Fibroblast of gingiva (primary cell): Measurements from ENCODE around the gene FBXO47.
"Not testable (repeated sequence)": the region's sequence is repeated elsewhere in the genome, so short reads cannot be mapped to it uniquely, and the experiment has no call there.

Experiments
- DNase-seq: peaks from one replicate; pipeline ENCODE4 v3.0.0-alpha.2; 2011; ENCODE audit warnings: low read depth

FBXO47 gene

DNA sequence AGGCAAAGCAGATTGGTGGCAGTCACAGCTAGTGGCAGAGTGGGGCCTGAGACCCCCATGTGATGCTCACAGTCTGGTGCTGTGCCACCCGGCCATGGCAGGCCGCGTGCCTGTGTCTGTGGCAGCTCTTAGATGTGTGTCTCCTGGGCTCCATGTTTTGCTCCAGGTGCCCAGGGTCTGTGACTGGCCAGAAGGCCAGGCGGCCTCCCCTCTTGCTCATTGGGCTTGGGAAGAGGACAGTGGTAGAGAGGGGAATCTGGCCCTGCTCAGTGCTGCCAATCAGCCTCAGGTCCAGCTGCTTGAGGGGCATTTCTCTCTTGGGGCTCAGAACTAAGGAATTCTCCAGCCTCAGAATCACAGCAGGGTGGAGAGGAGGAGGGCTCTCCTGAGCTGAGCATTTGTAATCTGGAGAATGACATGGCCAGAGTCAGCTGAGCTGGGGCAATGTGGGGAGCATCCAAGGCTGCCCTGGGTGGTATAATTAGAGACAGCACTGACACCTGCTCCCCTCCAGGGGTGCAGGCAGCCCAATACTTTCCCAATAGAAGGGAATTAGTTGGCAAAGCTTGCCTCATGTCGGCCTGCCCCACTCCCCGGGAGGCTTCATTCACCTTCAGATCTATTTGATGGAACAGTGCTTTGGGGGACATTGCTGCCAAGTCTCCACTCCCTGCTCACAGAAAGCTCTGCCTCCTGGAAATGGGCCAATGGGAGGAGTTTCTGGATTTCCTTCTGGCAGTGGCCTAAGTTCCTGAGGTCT, 44.5 kb downstream of the FBXO47 start:
- DNase-seq: peak; percentile 77

GRCh38 chr17:38921756-38922411, 45.3 kb downstream of the FBXO47 start:
- DNase-seq: no peak

DNA sequence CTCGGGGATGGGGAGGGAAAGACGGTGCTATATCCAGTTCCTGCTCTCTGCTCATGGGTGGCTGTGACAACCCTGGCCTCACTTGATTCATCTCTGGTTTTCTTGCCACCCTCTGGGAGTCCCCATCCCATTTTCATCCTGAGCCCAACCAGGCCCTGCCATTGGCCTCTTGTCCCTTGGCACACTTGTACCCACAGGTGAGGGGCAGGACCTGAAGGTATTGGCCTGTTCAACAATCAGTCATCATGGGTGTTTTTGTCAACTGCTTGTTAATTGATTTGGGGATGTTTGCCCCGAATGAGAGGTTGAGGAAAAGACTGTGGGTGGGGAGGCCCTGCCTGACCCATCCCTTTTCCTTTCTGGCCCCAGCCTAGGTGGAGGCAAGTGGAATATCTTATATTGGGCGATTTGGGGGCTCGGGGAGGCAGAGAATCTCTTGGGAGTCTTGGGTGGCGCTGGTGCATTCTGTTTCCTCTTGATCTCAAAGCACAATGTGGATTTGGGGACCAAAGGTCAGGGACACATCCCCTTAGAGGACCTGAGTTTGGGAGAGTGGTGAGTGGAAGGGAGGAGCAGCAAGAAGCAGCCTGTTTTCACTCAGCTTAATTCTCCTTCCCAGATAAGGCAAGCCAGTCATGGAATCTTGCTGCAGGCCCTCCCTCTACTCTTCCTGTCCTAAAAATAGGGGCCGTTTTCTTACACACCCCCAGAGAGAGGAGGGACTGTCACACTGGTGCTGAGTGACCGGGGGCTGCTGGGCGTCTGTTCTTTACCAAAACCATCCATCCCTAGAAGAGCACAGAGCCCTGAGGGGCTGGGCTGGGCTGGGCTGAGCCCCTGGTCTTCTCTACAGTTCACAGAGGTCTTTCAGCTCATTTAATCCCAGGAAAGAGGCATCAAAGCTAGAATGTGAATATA, 46.6 kb downstream of the FBXO47 start:
- DNase-seq: no peak

DNA sequence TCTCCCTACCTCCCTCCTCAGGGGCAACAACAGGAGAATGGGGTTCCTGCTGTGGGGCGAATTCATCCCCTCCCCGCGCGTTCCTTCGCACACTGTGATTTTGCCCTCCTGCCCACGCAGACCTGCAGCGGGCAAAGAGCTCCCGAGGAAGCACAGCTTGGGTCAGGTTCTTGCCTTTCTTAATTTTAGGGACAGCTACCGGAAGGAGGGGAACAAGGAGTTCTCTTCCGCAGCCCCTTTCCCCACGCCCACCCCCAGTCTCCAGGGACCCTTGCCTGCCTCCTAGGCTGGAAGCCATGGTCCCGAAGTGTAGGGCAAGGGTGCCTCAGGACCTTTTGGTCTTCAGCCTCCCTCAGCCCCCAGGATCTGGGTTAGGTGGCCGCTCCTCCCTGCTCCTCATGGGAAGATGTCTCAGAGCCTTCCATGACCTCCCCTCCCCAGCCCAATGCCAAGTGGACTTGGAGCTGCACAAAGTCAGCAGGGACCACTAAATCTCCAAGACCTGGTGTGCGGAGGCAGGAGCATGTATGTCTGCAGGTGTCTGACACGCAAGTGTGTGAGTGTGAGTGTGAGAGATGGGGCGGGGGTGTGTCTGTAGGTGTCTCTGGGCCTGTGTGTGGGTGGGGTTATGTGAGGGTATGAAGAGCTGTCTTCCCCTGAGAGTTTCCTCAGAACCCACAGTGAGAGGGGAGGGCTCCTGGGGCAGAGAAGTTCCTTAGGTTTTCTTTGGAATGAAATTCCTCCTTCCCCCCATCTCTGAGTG, 47.7 kb downstream of the FBXO47 start:
- DNase-seq: no peak

GRCh38 chr17:38918916-38919315, 48.3 kb downstream of the FBXO47 start:
- no peak for DNase-seq

DNA sequence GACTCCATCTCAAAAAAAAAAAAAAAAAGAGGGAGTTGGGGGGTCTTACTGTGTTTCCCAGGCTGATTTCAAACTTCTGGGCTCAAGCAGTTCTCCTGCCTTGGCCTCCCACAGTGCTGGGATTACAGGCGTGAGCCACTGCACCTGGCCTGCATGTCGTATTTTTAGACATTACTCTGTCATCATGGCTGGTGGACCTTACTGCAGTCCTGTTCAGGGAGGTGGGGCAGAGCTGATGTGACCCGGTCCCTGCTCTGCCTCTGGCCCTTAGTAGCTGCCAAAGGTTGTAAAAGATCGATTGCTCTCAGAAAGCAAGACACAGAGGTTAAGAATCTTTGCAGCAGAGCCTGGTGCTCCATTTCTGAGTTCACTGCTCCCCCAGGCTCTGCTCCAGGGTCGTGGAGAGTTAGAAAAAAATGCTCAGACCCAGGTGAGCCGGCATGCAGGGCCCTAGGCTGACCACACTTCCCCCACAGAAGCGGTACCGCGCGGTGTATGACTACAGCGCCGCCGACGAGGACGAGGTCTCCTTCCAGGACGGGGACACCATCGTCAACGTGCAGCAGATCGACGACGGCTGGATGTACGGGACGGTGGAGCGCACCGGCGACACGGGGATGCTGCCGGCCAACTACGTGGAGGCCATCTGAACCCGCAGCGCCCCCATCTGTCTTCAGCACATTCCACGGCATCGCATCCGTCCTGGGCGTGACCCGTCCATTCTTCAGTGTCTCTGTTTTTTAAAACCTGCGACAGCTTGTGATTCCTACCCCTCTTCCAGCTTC, 48.9 kb downstream of the FBXO47 start:
- DNase-seq: no peak

DNA sequence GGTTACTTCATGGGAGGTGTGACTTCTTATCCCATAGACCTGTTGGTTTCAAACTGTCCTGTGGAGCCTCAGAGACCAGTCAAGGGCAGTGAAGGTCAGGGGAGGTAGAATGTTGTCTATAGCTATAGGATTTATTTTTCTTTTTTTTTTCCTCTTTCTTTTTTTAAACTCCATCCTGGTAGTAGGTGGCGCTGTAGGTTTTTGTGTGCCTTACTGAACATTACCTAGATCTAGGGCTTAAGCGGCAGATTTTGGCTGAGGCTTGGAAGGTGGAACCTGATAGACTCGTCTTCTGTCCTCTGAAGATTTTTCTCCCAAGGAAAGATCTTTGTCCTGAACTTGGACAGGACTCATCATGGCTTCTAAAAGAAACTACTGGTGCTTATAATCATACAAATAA, 49.9 kb downstream of the FBXO47 start:
- DNase-seq: no peak

DNA sequence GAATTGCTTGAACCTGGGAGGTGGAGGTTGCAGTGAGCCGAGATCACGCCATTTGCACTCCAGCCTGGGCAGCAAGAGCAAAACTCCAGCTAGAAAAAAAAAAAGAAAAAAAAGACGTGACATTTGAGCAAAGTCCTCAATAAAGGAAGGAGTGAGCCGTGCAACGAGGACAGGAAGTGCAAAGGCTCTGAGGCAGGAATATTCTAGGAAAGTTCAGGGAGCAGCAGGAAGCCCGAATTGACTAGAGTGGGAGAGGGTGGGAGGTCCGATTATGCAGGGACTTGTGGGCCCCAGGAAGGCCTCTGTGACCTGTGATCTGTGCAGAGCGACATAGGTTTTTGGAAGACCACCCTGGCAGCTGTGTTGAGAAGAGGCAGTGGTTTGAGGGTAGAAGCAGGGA, 50.4 kb downstream of the FBXO47 start:
- no peak for DNase-seq

DNA sequence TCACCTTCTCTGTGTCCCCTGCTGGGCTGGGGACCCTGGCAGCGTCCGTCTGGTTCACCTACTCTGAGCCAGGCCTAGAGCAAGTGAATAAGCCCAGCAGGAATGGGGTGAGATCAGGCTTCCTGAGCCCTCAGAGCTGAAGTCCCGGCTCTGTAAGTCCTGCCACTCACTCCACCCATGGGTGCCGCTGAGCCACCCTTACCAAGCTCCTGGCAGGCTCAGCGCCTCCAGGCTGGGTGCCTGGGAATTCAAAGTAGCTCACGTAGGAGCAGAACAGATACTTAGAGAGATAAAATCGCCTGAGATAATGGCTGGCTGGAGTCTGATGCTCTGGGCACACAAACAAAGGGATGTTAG, 51.6 kb downstream of the FBXO47 start:
- DNase-seq: no peak

GRCh38 chr17:38914741-38915638, 52.2 kb downstream of the FBXO47 start:
- no peak for DNase-seq

- peak; percentile 27 for DNase-seq
Measured at GRCh38 chr17:38912221-38912813, 54.9 kb downstream of the FBXO47 start.

- not testable (repeated sequence) for DNase-seq
Measured at GRCh38 chr17:38911731-38912081, 55.5 kb downstream of the FBXO47 start.

DNA sequence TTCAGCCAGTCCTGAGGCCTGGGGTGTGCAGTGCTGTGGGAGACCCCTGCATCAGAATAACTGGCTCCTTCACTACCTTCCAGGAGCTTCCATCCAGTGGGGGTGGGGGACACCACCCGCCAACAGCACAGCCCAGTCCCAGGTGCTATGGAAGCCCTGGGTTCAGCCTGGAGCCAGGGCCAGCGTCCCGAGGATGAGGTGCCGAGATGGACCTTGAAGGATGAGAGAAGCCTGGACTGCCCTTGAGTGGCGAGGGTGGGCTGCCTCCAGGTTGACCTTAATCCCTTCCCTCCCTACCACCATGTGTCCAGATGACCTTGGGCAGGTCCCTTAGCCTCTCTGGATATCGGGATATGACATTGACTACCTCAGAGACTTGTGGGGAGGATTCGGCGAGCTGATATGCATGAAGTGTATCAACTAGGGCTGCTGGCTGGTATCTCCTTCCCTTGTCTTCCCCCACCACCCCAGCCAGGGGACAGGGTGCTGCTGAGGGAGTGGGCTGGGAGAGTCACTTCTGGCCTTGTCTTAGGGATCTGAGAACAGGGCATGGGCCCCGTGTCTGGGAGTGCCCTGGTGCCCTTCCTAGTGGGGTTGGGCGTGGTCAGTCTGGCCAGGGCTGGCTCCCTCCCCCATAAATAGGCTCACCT, 56.0 kb downstream of the FBXO47 start:
- no peak for DNase-seq

GRCh38 chr17:38910325-38910724, 56.9 kb downstream of the FBXO47 start:
- no peak for DNase-seq

DNA sequence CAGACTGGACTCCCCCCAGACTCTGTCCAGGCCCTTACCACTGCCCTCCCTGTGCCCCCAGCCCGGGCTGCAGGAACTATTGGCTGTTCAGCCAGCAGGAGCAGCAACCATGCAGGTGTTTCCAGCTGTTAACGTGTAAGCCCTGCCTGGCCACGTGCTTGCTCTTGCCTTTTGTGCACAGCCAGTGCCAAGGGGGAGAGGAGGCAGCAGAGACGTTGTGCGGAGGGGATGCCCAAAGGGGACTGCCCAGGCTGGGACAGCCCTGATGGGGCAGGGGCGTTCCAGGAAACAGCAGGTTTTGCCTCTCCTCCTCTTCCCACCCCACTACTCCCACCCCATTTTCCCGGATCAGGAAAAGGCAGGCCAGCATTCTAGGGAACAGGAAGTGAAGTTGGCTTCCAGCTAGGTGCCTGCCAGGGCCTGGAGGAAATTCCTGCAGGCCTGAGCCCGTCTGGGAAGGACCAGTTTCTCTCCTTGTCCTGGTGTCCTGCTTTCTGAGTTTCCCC, 58.5 kb downstream of the FBXO47 start:
- DNase-seq: no peak

GRCh38 chr17:38907930-38908675, 59.1 kb downstream of the FBXO47 start:
- DNase-seq: no peak

DNA sequence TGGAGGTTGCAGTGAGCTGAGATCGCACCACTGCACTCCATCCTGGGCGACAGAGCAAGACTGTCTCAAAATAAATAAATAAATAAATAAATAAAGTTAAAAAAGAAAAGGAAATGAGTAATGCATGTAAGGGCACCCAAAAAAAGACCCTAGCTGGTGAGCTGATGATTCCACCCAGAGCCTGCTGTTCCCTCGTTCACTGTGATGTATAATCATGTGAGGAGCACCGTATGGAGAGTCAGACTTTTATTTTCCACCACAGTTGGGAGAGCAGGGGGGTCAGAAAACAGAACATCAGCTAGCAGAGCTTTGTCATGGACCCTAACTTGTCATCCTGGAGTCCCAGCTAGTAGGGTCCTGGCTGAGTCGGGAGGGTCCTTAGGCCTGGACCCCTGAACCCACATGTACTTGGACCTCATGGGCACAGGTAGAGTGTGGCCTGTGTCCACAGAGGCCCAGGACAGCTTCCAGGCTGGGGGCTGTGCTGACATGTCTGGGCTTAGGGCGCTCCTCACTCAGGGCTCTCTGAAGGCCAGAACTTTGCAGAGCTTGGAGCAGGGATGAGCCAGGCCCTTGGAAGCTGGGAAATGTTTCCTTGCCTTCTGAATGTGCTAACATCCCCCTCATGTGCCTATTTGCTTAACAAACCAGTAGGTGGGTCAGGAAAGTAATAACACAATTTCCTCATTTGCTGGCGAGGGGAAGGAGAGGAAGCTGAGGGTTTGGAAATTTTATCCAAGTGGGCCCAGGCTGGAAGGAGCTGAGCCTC, 60.6 kb downstream of the FBXO47 start:
- no peak for DNase-seq

- no peak for DNase-seq
Measured at GRCh38 chr17:38905375-38905774, 61.8 kb downstream of the FBXO47 start.
